GM12892 (cell line): ENCODE measurements around the gene UVSSA.
"Not testable (repeated sequence)": the region's sequence is repeated elsewhere in the genome, so short reads cannot be mapped to it uniquely, and the experiment has no call there.

ENCODE experiments used
- DNase-seq: peaks from one replicate; pipeline ENCODE4 v3.0.0; 2011; ENCODE audit not compliant: insufficient read length
- FAIRE-seq: peaks from 2 replicates; lab custom pipeline; 2011; peaks lifted over from hg19 to GRCh38; lab: Jason Lieb, UNC
- POLR2A ChIP-seq: IDR thresholded peaks from 2 replicates; pipeline ENCODE4 v1.6.1; 2011; ENCODE audit warnings: low read depth, low read length, control low read depth
- POLR2AphosphoS5 ChIP-seq: IDR thresholded peaks from 2 replicates; pipeline ENCODE4 v1.6.1; 2011; ENCODE audit warnings: low read depth, low read length, control low read depth
- TAF1 ChIP-seq: IDR thresholded peaks from 2 replicates; pipeline ENCODE4 v1.6.1; 2011; ENCODE audit warnings: low read depth, mild to moderate bottlenecking, control low read depth, low read length, borderline replicate concordance

The UVSSA gene

GRCh38 chr4:1380368-1381151 lies 33.6 kb downstream of the UVSSA start:
- DNase-seq: no peak
- TF ChIP-seq POLR2A: no peak
- TF ChIP-seq TAF1: no peak
- no peak for TF ChIP-seq POLR2AphosphoS5
- no peak for FAIRE-seq

DNA sequence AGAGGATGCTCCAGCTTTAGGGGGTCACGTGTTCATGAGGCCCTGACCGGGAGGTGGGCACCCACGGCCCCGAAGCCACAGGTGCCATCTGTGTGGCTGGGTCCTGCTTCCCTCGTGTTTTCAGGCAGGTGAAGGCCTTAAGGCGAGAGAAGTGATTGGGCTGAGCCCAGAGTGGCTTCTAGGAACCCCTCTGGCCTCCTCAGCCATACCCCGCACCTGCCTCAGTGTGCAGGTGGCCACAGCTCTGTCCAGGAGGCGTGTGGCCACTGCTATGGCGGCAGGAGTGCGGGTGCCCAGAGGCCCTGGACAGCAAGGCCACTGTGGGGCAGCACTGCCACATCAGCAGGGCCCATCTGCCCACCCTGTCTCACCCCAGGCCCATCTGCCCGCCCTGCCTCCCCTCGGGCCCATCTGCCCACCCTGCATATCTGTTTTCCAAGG lies 34.2 kb downstream of the UVSSA start:
- TF ChIP-seq POLR2AphosphoS5 (no peak), TAF1 (no peak), POLR2A (no peak)
- DNase-seq (no peak), FAIRE-seq (no peak)

GRCh38 chr4:1381944-1382541 lies 35.0 kb downstream of the UVSSA start:
- DNase-seq: no peak
- TF ChIP-seq POLR2A (no peak), TAF1 (no peak), POLR2AphosphoS5 (no peak)
- FAIRE-seq: no peak

GRCh38 chr4:1382776-1383727 lies 36.0 kb downstream of the UVSSA start:
- TF ChIP-seq POLR2A (no peak), POLR2AphosphoS5 (no peak), TAF1 (no peak)
- DNase-seq: no peak
- no peak for FAIRE-seq

DNA sequence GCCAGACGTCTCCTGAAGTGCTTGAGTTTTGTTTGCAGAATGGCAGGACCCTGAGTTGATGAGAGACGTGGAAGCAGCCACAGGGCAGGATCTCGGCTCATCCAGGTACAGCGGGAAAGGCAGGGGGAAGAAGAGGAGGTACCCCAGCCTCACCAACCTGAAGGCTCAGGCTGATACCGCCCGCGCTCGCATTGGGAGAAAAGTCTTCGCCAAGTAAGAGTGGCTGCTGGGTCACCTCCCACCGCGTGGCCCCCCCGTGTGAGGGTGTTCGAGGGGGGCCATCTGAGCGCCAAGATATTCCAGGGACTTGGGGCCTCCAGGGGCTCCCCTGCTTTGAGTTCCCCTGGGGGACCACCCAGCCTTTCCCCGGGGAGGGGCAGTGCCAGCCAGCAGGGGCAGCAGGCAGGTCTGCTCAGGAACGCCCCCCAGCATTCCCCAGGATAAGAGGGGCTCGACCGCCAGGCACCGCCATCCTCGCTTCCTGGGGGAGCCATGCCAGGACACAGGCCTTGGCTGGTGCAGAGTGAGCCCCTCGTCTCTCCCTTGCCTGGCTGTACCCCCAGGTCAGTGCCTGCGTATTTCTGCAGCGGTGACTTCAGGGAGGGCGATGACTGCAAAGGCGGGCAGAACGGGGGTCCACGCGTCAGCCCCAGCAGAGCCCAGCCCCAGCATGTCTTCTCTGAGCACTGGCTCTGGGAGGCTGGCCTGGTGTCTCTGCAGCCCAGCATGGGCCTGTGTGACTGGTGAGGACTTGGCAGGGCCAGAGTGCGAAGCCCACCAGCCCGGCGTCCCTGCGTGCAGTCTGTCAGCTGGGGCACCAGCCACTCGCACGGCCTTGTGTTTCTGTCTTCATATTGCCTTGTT lies 37.0 kb downstream of the UVSSA start:
- no peak for FAIRE-seq
- no peak for DNase-seq
- TF ChIP-seq TAF1 (no peak), POLR2A (no peak), POLR2AphosphoS5 (no peak)

GRCh38 chr4:1384675-1385372 lies 37.8 kb downstream of the UVSSA start:
- FAIRE-seq (no peak), DNase-seq (no peak)
- TF ChIP-seq POLR2AphosphoS5 (no peak), TAF1 (no peak), POLR2A (no peak)

- TF ChIP-seq TAF1: no peak
- TF ChIP-seq POLR2AphosphoS5: no peak
- no peak for TF ChIP-seq POLR2A
- DNase-seq (no peak), FAIRE-seq (no peak)
Measured at GRCh38 chr4:1385373-1386340, 38.6 kb downstream of the UVSSA start.

DNA sequence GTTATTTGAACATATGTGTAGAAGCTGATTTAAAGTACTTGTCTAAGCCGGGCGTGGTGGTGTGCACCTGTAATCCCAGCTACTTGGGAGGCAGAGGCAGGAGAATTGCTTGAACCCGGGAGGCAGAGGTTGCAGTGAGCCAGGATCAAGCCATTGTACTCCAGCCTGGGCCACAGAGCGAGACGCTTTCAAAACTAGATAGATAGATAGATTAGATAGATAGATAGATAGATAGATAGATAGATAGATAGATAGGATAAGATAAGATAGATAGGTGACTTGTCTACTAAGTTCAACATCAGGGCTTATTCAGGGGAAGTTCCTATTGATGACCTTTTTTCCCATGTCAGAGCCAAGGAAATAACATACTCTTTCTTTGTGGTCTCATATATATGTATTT lies 46.4 kb downstream of the UVSSA start:
- not testable (repeated sequence) for DNase-seq, FAIRE-seq

DNA sequence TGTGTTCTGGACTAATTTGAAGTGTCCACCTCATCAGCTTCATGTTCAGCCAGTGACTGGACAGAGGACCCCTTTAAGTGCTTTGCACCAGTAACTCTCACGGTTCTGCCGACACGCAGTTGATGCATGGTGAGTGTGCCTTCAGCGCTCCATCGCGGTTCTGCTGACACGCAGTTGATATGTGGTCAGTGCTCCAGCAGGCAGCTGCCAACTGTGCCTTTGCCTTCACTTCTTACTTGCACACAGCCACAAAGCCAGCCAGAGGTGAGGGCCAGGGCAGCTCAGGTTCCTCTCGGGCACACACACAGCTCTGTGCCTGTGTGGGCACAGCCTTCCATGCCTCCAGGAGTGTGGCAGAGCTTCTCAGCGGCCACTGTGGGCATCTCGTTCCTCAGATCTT lies 46.9 kb downstream of the UVSSA start:
- DNase-seq: no peak
- FAIRE-seq: no peak
- TF ChIP-seq POLR2A (no peak), TAF1 (no peak), POLR2AphosphoS5 (no peak)

- not testable (repeated sequence) for DNase-seq, FAIRE-seq
Measured at GRCh38 chr4:1394554-1395388, 47.8 kb downstream of the UVSSA start.

- not testable (repeated sequence) for FAIRE-seq, DNase-seq
Measured at GRCh38 chr4:1395389-1395820, 48.4 kb downstream of the UVSSA start.
